Measurements from ENCODE around the gene CEP20. TPM values are rescaled to one million over a fixed set of nuclear protein-coding genes. Genes with fewer than 3 reads are reported as not detected.
"Not testable (repeated sequence)": the region's sequence is repeated elsewhere in the genome, so short reads cannot be mapped to it uniquely, and the experiment has no call there.

Gene CEP20
- total RNA-seq, 3 donors from 2014 or later, result 23.2 to 26.8 (median 26.4) TPM

- Histone ChIP-seq H3K36me3 (ENCODE audit: low read depth) (no peaks in the 10 kb centered on the region), H3K9me3 (no peaks in the 10 kb centered on the region), H3K4me3 (no peak overlapping the region), H3K4me1 (ENCODE audit: low read depth) (peaks cover 3% of the 10 kb centered on the region)
- intact Hi-C loops (cut with DNase I, micrococcal nuclease), result no loop called here
- DNase-seq, result peak in 1 of 3 donors; percentile 17
- ATAC-seq, result no peak
- no peak for TF ChIP-seq CTCF (IDR thresholded peaks at IDR 0.05)
These were observed 33.3 kb downstream of the CEP20 start for GRCh38 chr16:15854906-15855703.

GRCh38 chr16:15854061-15854460 lies 34.3 kb downstream of the CEP20 start:
- no peak overlapping the region for H3K4me3 ChIP-seq
- intact Hi-C loops (cut with DNase I, micrococcal nuclease), result no loop called here
- H3K36me3 ChIP-seq (ENCODE audit: low read depth), result no peaks in the 10 kb centered on the region
- TF ChIP-seq CTCF (IDR thresholded peaks at IDR 0.05), result no peak
- no peak for DNase-seq
- H3K9me3 ChIP-seq, result no peaks in the 10 kb centered on the region
- no peak for ATAC-seq
- peaks cover 3% of the 10 kb centered on the region for H3K4me1 ChIP-seq (ENCODE audit: low read depth)

GRCh38 chr16:15853021-15853420 lies 35.4 kb downstream of the CEP20 start:
- no peaks in the 10 kb centered on the region for H3K36me3 ChIP-seq (ENCODE audit: low read depth)
- intact Hi-C loops (cut with DNase I, micrococcal nuclease), result no loop called here
- H3K4me3 ChIP-seq, result no peak overlapping the region
- H3K9me3 ChIP-seq, result no peaks in the 10 kb centered on the region
- TF ChIP-seq CTCF (IDR thresholded peaks at IDR 0.05), result no peak
- peaks cover 3% of the 10 kb centered on the region for H3K4me1 ChIP-seq (ENCODE audit: low read depth)
- DNase-seq, result no peak
- ATAC-seq, result no peak

GRCh38 chr16:15850555-15850954 lies 37.8 kb downstream of the CEP20 start:
- ATAC-seq; H3K4me1 ChIP-seq (ENCODE audit: low read depth); H3K36me3 ChIP-seq (ENCODE audit: low read depth); DNase-seq; H3K9me3 ChIP-seq; H3K4me3 ChIP-seq; intact Hi-C loops (cut with DNase I, micrococcal nuclease): not testable (repeated sequence)

- H3K4me3 ChIP-seq, result no peak overlapping the region
- H3K36me3 ChIP-seq (ENCODE audit: low read depth), result no peaks in the 10 kb centered on the region
- no peak for TF ChIP-seq CTCF (IDR thresholded peaks at IDR 0.05)
These were observed 39.0 kb downstream of the CEP20 start for GRCh38 chr16:15849209-15849981.

GRCh38 chr16:15847611-15848175 lies 40.7 kb downstream of the CEP20 start:
- no peak for DNase-seq
- Histone ChIP-seq H3K36me3 (ENCODE audit: low read depth) (no peaks in the 10 kb centered on the region), H3K9me3 (no peaks in the 10 kb centered on the region), H3K4me3 (no peak overlapping the region), H3K4me1 (ENCODE audit: low read depth) (no peaks in the 10 kb centered on the region)
- intact Hi-C loops (cut with DNase I, micrococcal nuclease), result no loop called here
- TF ChIP-seq CTCF (IDR thresholded peaks at IDR 0.05), result no peak
- ATAC-seq, result no peak

More at GRCh38 chr16:15849209-15849981, 39.0 kb downstream of the CEP20 start:
- intact Hi-C loops (cut with DNase I, micrococcal nuclease), result no loop called here
- Histone ChIP-seq H3K9me3 (no peaks in the 10 kb centered on the region), H3K4me1 (ENCODE audit: low read depth) (no peaks in the 10 kb centered on the region)
- no peak for ATAC-seq
- no peak for DNase-seq

All from mucosa of descending colon (tissue), 3 donors.